HG02763 (cell line): ENCODE results near the gene FLAD1.

Source experiments
- ATAC-seq: cut with Tn5 transposase; IDR thresholded peaks from one replicate; pipeline ENCODE4 v1.9.1; 2021; ENCODE audit warnings: mild to moderate bottlenecking, moderate library complexity; ENCODE audit not compliant: unreplicated experiment

The FLAD1 gene

GRCh38 chr1:155034318-155035208 lies 51.4 kb downstream of the FLAD1 start:
- ATAC-seq, result no peak

DNA sequence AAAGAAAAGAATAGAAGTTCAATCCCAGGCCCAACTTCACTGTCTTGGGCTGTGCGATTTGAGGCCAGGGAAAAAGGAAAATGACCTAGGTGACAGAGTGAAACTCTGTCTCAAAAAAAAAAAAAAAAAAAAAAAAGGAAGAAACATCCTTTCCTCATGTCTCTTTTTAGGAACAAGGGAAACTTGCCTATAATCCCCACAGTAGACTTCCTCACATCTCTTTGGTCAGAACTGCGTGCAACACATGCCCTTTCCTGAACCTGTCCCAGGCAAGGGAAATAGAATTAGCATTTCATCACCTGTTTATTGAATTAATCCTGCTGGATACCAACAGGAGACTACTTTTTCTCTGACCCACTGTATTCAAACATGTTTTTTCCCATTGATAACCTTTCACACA lies 52.8 kb downstream of the FLAD1 start:
- no peak for ATAC-seq

DNA sequence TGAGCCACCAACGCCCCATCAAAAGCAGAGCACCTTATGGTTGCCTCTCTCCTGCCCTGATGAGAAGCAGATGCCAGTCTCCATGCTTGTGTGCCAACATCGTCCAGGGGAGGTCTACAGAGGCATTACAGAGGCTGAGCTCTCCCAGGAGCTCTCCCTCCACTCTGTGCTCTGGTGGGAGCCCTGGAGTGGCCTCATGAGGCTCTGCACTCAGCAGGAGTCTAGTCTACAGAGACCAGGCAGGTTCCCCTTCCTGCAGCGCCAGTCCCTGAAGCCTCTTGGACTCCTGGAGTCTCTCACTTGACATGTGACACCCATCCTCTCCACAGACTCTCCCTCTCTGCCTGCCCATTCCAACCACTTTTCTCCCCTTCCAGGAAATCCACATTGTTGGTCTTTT lies 53.9 kb downstream of the FLAD1 start:
- ATAC-seq, result no peak

GRCh38 chr1:155037851-155038441 lies 54.8 kb downstream of the FLAD1 start:
- no peak for ATAC-seq

DNA sequence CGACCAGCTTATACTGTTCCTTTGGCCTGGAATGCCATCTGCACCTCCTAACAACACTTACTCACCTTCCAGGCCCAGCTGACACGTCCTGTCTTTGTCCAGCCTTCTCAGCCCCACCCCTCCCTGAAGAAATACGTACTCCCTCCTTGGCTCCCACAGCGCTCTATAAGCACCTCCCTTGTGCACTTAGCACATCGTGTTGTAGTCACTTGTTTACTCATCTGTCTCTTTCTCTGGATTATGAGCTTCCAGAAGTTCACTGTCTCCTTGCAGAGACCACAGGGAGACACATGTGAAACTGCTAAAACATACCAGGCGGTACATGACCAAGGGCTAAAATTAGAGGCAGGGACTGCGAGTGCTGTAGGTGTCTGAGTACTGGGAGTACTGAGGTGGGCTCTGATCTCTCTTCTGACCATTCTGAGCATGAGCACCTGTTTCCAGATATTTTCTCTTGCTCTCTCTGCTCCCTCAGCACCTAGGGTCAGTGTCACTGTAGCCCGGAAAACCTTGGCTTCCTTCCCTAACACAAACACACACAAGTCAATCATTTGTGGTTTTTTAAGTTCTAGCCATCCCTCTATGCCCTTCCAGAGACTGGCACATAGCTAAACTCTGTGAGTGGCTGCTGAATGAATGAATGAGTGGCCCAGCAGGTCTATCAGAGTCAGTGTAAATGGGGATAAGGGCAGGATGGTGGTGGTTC lies 55.6 kb downstream of the FLAD1 start:
- no peak for ATAC-seq

DNA sequence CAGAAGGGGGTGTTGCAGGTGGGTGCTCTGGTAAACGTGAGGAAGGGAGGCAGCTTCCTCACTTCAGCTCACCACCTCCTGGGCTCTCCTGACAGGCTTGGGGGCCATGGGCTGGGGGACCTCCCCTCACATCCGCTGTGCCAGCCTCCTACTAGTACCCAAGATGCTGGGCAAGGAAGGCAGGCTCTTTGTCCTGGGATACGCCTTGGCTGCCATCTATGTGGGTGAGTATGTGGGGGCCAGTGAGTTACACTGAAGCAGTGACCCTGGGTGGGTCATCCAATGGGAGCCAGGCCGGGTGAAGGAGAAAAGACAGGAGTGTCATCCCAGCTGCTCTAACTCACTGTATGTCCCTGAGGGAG lies 56.1 kb downstream of the FLAD1 start:
- ATAC-seq, result no peak

DNA sequence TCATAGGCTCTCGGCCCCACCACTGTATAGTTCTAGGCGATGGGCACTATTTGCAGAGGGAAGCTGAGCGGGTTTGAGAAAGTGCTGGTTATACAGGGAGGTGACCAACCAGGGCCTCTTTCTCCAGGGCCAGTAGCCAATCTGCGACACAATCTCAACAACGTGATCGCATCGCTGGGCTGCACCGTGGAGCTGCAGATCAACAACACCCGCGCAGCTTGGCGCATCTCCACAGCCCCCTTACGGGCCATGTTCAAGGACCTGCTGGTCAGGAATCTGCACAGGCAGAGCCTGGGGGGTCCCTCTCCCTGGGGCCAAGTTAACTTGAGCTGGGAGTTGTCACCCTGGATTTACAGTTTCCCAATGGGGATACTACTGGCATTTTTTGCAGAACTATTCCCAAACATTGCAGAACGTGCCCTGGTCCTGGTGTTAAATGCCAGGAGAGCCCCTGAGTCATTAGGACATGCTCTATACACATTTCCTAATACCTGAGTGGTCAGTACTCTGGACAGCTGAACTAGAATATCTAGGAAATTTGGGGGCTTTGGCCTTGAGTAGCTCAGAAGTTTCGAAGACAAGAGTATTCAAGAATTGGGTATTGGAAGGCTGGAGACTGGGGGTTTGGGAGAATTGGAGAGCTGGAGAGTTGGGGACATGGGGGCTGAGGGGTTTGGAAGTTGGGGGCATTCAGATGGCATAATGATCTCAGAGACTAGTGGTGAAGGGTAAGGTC lies 57.4 kb downstream of the FLAD1 start:
- ATAC-seq, result no peak
